H9 (cell line): Measurements from ENCODE around the gene LPO. TPM values are rescaled to one million over a fixed set of nuclear protein-coding genes. Genes with fewer than 3 reads are reported as not detected.
A peak's percentile ranks its signal among the peaks of the same experiment; 100 is the strongest.

Experiments used
- DNase-seq: peaks from one replicate; pipeline ENCODE4 v3.0.0-alpha.2; 2017
- H2AFZ ChIP-seq: one replicate; pipeline ENCODE4 v1.6.1; 2013; ENCODE audit warnings: mild to moderate bottlenecking, low read length, control low read depth, moderate library complexity
- H2AK5ac ChIP-seq: 2 replicates; pipeline ENCODE4 v1.6.1; 2013; ENCODE audit warnings: low read length, control low read depth, mixed read lengths; ENCODE audit not compliant: insufficient read length
- H2BK120ac ChIP-seq: one replicate; pipeline ENCODE4 v1.6.1; 2013; ENCODE audit warnings: low read depth, mild to moderate bottlenecking, low read length, control low read depth, inconsistent platforms; ENCODE audit not compliant: poor library complexity, severe bottlenecking
- H2BK12ac ChIP-seq: 2 replicates; pipeline ENCODE4 v1.6.1; 2013; ENCODE audit warnings: low read length, control low read depth, mixed read lengths, low read depth; ENCODE audit not compliant: insufficient read length
- H2BK15ac ChIP-seq: 2 replicates; pipeline ENCODE4 v1.6.1; 2013; ENCODE audit warnings: low read depth, low read length, control low read depth
- H2BK20ac ChIP-seq: one replicate; pipeline ENCODE4 v1.6.1; 2013; ENCODE audit warnings: low read depth, mild to moderate bottlenecking, low read length, control low read depth, inconsistent platforms; ENCODE audit not compliant: poor library complexity, severe bottlenecking
- H2BK5ac ChIP-seq: 2 replicates; pipeline ENCODE4 v1.6.1; 2013; ENCODE audit warnings: low read length, control low read depth, mixed read lengths; ENCODE audit not compliant: insufficient read length
- H3K14ac ChIP-seq: 2 replicates; pipeline ENCODE4 v1.6.1; 2013; ENCODE audit warnings: low read length, control low read depth; ENCODE audit not compliant: insufficient read depth
- H3K18ac ChIP-seq: 2 replicates; pipeline ENCODE4 v1.6.1; 2013; ENCODE audit warnings: low read depth, mild to moderate bottlenecking, mixed read lengths, low read length, control low read depth; ENCODE audit not compliant: insufficient read length
- H3K23ac ChIP-seq: 2 replicates; pipeline ENCODE4 v1.6.1; 2013; ENCODE audit warnings: low read length, control low read depth, mixed read lengths, low read depth; ENCODE audit not compliant: insufficient read length
- H3K23me2 ChIP-seq: 2 replicates; pipeline ENCODE4 v1.6.1; 2013; ENCODE audit warnings: low read depth, mild to moderate bottlenecking, mixed read lengths, low read length, control low read depth; ENCODE audit not compliant: insufficient read length, poor library complexity, severe bottlenecking
- H3K27ac ChIP-seq: 2 replicates; pipeline ENCODE4 v1.5.1; 2013; ENCODE audit warnings: low read length, control low read depth, mixed read lengths, low read depth; ENCODE audit not compliant: insufficient read length
- H3K27me3 ChIP-seq: 2 replicates; pipeline ENCODE4 v1.6.1; 2013; ENCODE audit warnings: low read length, control low read depth, inconsistent platforms; ENCODE audit not compliant: insufficient read depth
- H3K4ac ChIP-seq: 2 replicates; pipeline ENCODE4 v1.6.1; 2013; ENCODE audit warnings: low read depth, mild to moderate bottlenecking, control low read depth, inconsistent platforms, low read length, moderate library complexity
- H3K4me1 ChIP-seq: 2 replicates; pipeline ENCODE4 v1.6.1; 2013; ENCODE audit warnings: low read length, control low read depth, inconsistent platforms; ENCODE audit not compliant: insufficient read depth
- H3K4me2 ChIP-seq: 2 replicates; pipeline ENCODE4 v1.6.1; 2013; ENCODE audit warnings: low read length, control low read depth, mixed read lengths; ENCODE audit not compliant: insufficient read length, insufficient read depth
- H3K56ac ChIP-seq: 2 replicates; pipeline ENCODE4 v1.6.1; 2013; ENCODE audit warnings: low read depth, mild to moderate bottlenecking, mixed read lengths, low read length, control low read depth; ENCODE audit not compliant: insufficient read length
- H3K79me1 ChIP-seq: 2 replicates; pipeline ENCODE4 v1.6.1; 2013; ENCODE audit warnings: low read depth, mild to moderate bottlenecking, moderate library complexity, low read length, control low read depth, inconsistent platforms; ENCODE audit not compliant: insufficient read depth, poor library complexity, severe bottlenecking
- H3K79me2 ChIP-seq: 2 replicates; pipeline ENCODE4 v1.6.1; 2013; ENCODE audit warnings: low read length, control low read depth, inconsistent platforms; ENCODE audit not compliant: insufficient read depth
- H3K9ac ChIP-seq: 2 replicates; pipeline ENCODE4 v1.6.1; 2013; ENCODE audit warnings: low read length, control low read depth, mixed read lengths; ENCODE audit not compliant: insufficient read length; ENCODE audit errors: extremely low read depth
- H3K9me3 ChIP-seq: one replicate; pipeline ENCODE4 v1.6.1; 2013; ENCODE audit warnings: low read depth, low read length, inconsistent platforms; ENCODE audit not compliant: control insufficient read depth
- H3T11ph ChIP-seq: one replicate; pipeline ENCODE4 v1.6.1; 2013; ENCODE audit warnings: mild to moderate bottlenecking, low read length, control low read depth, inconsistent platforms
- H4K20me1 ChIP-seq: one replicate; pipeline ENCODE4 v1.6.1; 2013; ENCODE audit not compliant: control insufficient read depth, insufficient read length, insufficient read depth
- H4K5ac ChIP-seq: 2 replicates; pipeline ENCODE4 v1.6.1; 2013; ENCODE audit warnings: low read depth, mild to moderate bottlenecking, mixed read lengths, low read length, control low read depth; ENCODE audit not compliant: insufficient read length
- H4K8ac ChIP-seq: replicated peaks from 2 replicates; pipeline ENCODE4 v1.6.1; 2013; ENCODE audit warnings: low read length, control low read depth, mixed read lengths, low read depth; ENCODE audit not compliant: insufficient read length
- H4K91ac ChIP-seq: 2 replicates; pipeline ENCODE4 v1.6.1; 2013; ENCODE audit warnings: low read depth, mild to moderate bottlenecking, moderate library complexity, mixed read lengths, low read length, control low read depth; ENCODE audit not compliant: insufficient read length
- H3K27ac Mint-ChIP-seq, 3 experiments: 2 replicates in 2 of 3; 3 replicates in 1 of 3; pipeline ENCODE4 v1.8.0; 2020 to 2021; ENCODE audit warnings: mixed read lengths in 3 of 3, mild to moderate bottlenecking in 1 of 3, moderate library complexity in 1 of 3
- H3K27me3 Mint-ChIP-seq: 2 replicates; pipeline ENCODE4 v1.8.0; 2021; ENCODE audit warnings: low read depth, mild to moderate bottlenecking, moderate library complexity, mixed read lengths
- H3K36me3 Mint-ChIP-seq, 3 experiments: 2 replicates in 2 of 3; 3 replicates in 1 of 3; pipeline ENCODE4 v1.8.0; 2020 to 2021; ENCODE audit warnings: low read depth in 3 of 3, mixed read lengths in 3 of 3; ENCODE audit not compliant: insufficient read depth in 1 of 3
- H3K4me1 Mint-ChIP-seq, 2 experiments: 2 replicates each; pipeline ENCODE4 v1.8.0; 2020; ENCODE audit warnings: mixed read lengths in 2 of 2
- H3K4me3 Mint-ChIP-seq, 2 experiments: 2 replicates in 1 of 2; 3 replicates in 1 of 2; pipeline ENCODE4 v1.8.0; 2020 to 2021; ENCODE audit warnings: mild to moderate bottlenecking in 2 of 2, mixed read lengths in 2 of 2, moderate library complexity in 1 of 2
- H3K9me3 Mint-ChIP-seq, 2 experiments: 2 replicates in 1 of 2; 3 replicates in 1 of 2; pipeline ENCODE4 v1.8.0; 2020; ENCODE audit warnings: mild to moderate bottlenecking in 2 of 2, mixed read lengths in 2 of 2, moderate library complexity in 1 of 2
- WGBS: extraction: QIAGEN DNeasy Blood & Tissue Kit; methylation state at CpG from one replicate; pipeline ENCODE4 v1.1.7; 2013; ENCODE audit warnings: missing lambda C conversion rate, low lambda C conversion rate, mixed read lengths; ENCODE audit not compliant: insufficient read length; ENCODE audit errors: extremely low coverage; 5-methylcytosine and 5-hydroxymethylcytosine counted together
- total RNA-seq: library from RNA; stranded (reverse); gene quantifications from 2 replicates; pipeline ENCODE4 v1.2.1, GENCODE V29; 2021
- TF ChIP-seq, protein P1 (sequence below): fragments of 200-600 bp; sonication (generic); conservative IDR thresholded peaks from 3 replicates; pipeline ENCODE4 v1.8.0; 2021; ENCODE audit warnings: antibody characterized with exemption, mild to moderate bottlenecking

The LPO gene
- total RNA-seq, 1 experiment from 2014 or later = 0.17 TPM

DNA sequence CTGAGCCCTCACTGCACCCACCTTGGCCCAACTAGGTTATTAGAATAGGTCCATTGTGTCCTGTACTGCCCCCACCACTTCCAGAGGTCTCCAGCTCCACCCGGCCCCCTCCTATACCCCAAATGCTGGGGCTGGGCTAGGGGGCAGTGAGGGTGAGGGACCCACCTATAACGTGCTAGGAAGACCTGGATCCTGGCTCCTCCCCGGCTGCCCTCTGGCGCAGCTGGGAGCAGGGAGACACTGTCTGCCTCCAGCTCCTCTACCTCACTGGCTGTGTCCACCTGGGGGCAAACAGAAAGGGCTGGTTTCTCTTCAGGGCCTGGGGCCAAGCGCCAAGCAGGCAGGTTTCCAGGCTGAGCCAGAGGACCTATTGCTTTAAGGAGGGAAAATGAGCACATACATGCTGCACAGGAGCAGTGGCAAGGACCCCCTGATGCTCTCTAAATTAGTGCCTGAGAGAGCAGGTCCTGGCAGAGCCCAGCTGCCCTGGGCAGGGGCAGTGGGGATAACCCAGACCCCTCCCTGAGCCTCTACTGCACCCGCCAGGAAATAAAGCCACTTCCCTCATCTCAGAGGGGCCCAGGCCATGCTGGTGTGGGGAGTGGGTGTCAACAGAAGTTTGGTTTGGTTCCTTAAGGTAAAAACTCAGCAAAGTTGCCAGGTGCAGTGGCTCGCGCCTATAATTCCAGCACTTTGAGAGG lies 78.0 kb downstream of the LPO start:
- Mint-ChIP-seq H3K4me3 (no peak overlapping the region), H3K36me3 (peaks cover 0 to 4% (median 0%) of the 10 kb centered on the region in 3 experiments; a peak in 2 of 7 replicates), H3K4me1 (peaks cover 3 to 12% of the 10 kb centered on the region in 2 experiments; a peak in 3 of 4 replicates), H3K27me3 (peaks cover 18% of the 10 kb centered on the region), H3K27ac (no peak overlapping the region), H3K9me3 (no peaks in the 10 kb centered on the region)
- H2BK20ac ChIP-seq = no peak overlapping the region
- no peaks in the 10 kb centered on the region for H3K79me2 ChIP-seq
- no peak overlapping the region for H3T11ph ChIP-seq
- peak; percentile 25 for DNase-seq
- no peak overlapping the region for H2AFZ ChIP-seq
- H3K18ac ChIP-seq = no peak overlapping the region
- no peak overlapping the region for H3K9ac ChIP-seq
- H3K27me3 ChIP-seq = no peaks in the 10 kb centered on the region
- H3K23me2 ChIP-seq = no peaks in the 10 kb centered on the region
- no peak overlapping the region for H4K5ac ChIP-seq
- TF ChIP-seq, protein P1, sequence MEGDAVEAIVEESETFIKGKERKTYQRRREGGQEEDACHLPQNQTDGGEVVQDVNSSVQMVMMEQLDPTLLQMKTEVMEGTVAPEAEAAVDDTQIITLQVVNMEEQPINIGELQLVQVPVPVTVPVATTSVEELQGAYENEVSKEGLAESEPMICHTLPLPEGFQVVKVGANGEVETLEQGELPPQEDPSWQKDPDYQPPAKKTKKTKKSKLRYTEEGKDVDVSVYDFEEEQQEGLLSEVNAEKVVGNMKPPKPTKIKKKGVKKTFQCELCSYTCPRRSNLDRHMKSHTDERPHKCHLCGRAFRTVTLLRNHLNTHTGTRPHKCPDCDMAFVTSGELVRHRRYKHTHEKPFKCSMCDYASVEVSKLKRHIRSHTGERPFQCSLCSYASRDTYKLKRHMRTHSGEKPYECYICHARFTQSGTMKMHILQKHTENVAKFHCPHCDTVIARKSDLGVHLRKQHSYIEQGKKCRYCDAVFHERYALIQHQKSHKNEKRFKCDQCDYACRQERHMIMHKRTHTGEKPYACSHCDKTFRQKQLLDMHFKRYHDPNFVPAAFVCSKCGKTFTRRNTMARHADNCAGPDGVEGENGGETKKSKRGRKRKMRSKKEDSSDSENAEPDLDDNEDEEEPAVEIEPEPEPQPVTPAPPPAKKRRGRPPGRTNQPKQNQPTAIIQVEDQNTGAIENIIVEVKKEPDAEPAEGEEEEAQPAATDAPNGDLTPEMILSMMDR = no peak
- no CpG with 5 or more reads among the region's 8 CpGs for WGBS
- H3K27ac ChIP-seq = no peak overlapping the region
- no peak overlapping the region for H4K8ac ChIP-seq
- no peak overlapping the region for H2BK5ac ChIP-seq
- H3K56ac ChIP-seq = no peak overlapping the region
- H4K91ac ChIP-seq = no peak overlapping the region
- H4K20me1 ChIP-seq = no peaks in the 10 kb centered on the region
- H3K23ac ChIP-seq = no peak overlapping the region
- no peaks in the 10 kb centered on the region for H3K4me1 ChIP-seq
- no peaks in the 10 kb centered on the region for H3K79me1 ChIP-seq
- H3K4ac ChIP-seq = no peak overlapping the region
- no peak overlapping the region for H2BK120ac ChIP-seq
- H3K4me2 ChIP-seq = no peak overlapping the region
- no peak overlapping the region for H2BK12ac ChIP-seq
- H2AK5ac ChIP-seq = no peak overlapping the region
- H3K9me3 ChIP-seq = no peaks in the 10 kb centered on the region
- H2BK15ac ChIP-seq = no peak overlapping the region
- no peak overlapping the region for H3K14ac ChIP-seq
